ENCODE results near the gene NOL6. TPM values are rescaled to one million over a fixed set of nuclear protein-coding genes. Genes with fewer than 3 reads are reported as not detected.

Gene NOL6
- total and polyA plus RNA-seq, 2 of the 8 experiments (the other 6 are each of a cell fraction or from before 2014, with no cell fraction given): 44.0 to 55.0 TPM

DNA sequence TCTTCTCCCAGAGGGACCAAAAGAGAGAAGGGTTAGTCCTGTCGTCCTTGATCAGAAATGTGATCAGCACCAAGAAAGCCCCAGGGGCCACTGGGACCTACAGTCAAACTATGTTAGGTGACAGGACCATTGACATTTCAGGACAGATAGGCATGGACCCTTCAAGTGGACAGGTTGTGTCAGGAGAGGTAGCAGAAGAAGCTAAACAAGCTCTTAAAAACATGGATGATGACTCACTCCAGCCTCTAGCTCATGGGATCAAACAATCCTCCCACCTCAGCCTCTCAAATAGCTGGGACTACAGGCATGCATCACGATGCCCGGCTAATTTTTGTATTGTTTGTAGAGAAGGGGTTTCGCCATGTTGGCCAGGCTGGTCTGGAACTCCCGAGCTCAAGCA is 24.0 kb downstream of the NOL6 start:
- no peak overlapping the region for H2AK5ac ChIP-seq (ENCODE audit: low read depth, low read length)
- WGBS, 2 experiments (ENCODE audit: extremely low coverage in 1 of 2, insufficient coverage in 1 of 2, insufficient read length in 1 of 2, insufficient replicate concordance in 2 of 2, low coverage in 1 of 2, low lambda C conversion rate in 2 of 2, missing lambda C conversion rate in 1 of 2): 90% methylated on average over 5 of the region's 5 CpGs; no CpG with 5 or more reads in 1 of the 2 experiments
- no peak overlapping the region for H3K14ac ChIP-seq (ENCODE audit: insufficient read length)
- H3K23ac ChIP-seq (ENCODE audit: insufficient read length): no peak overlapping the region
- H2BK20ac ChIP-seq (ENCODE audit: low read length): no peak overlapping the region
- H4K91ac ChIP-seq (replicated peaks; ENCODE audit: insufficient read length, low read length): no peak overlapping the region
- no peak overlapping the region for H3K18ac ChIP-seq (ENCODE audit: extremely low read depth, low read length)
- H2AFZ ChIP-seq (ENCODE audit: low read length): no peak overlapping the region
- peaks cover 0 to 33% (median 15%) of the 10 kb centered on the region in 4 experiments; a peak in 6 of 7 replicates for H3K4me1 ChIP-seq (replicated peaks in 1 of 4; ENCODE audit: control insufficient read depth in 3 of 4, insufficient read depth in 4 of 4, low read length in 3 of 4)
- POLR2A ChIA-PET (ENCODE audit: partially characterized antibody): interaction anchor here (0.8 to 1.3 kb wide), 2 partner anchors 11 to 27 kb away, joined by 3 read pairs; no protein-coding TSS in a partner anchor
- no peak for FAIRE-seq
- no peaks in the 10 kb centered on the region for H3K79me1 ChIP-seq (ENCODE audit: low read depth, low read length)
- no peak overlapping the region for H2BK5ac ChIP-seq (ENCODE audit: low read depth, low read length)
- no peak for DNase-seq (ENCODE audit: low read depth in 1 of 2, low spot score in 2 of 2)
- H4K5ac ChIP-seq (ENCODE audit: insufficient read length, low read depth, low read length): no peak overlapping the region
- no peak overlapping the region for H3K9ac ChIP-seq (replicated peaks in 1 of 4; ENCODE audit: extremely low read depth in 1 of 4, low read depth in 3 of 4, low read length in 3 of 4)
- H3K79me2 ChIP-seq (ENCODE audit: control insufficient read depth in 1 of 2, insufficient read depth in 2 of 2, low read length in 2 of 2): no peaks in the 10 kb centered on the region
- CTCF ChIA-PET (ENCODE audit: partially characterized antibody): interaction anchor here (1.2 to 21.6 kb wide), 9 partner anchors 12 to 76 kb away, joined by 3 to 358 read pairs (median 52); partner anchors contain the start of genes AQP7 and NOL6
- no peak overlapping the region for H3K4me2 ChIP-seq (ENCODE audit: insufficient read depth in 1 of 2, low read depth in 2 of 2, low read length in 2 of 2)
- no peaks in the 10 kb centered on the region for H4K20me1 ChIP-seq (replicated peaks in 1 of 2; ENCODE audit: control insufficient read depth in 1 of 2, insufficient read depth in 2 of 2, low read length in 2 of 2)
- H3K9me3 ChIP-seq (ENCODE audit: insufficient read depth in 2 of 2, low read depth in 1 of 2, low read length in 1 of 2): no peaks in the 10 kb centered on the region
- H3K4ac ChIP-seq (replicated peaks; ENCODE audit: insufficient read length, low read depth, low read length): no peak overlapping the region
- no peaks in the 10 kb centered on the region for H3K36me3 ChIP-seq (ENCODE audit: control insufficient read depth in 2 of 4, insufficient read depth in 4 of 4, low read length in 3 of 4)
- H3K4me3 ChIP-seq (ENCODE audit: extremely low read depth in 1 of 4, insufficient read depth in 2 of 4, low read depth in 3 of 4, low read length in 4 of 4): no peak overlapping the region
- no peak overlapping the region for H3K56ac ChIP-seq (replicated peaks; ENCODE audit: insufficient read length, low read depth, low read length)
- no peak overlapping the region for H2BK15ac ChIP-seq (ENCODE audit: low read length)
- peaks cover 0 to 23% (median 12%) of the 10 kb centered on the region in 4 experiments; a peak in 5 of 7 replicates for H3K27me3 ChIP-seq (replicated peaks in 1 of 4; ENCODE audit: control insufficient read depth in 3 of 4, extremely low read depth in 1 of 4, insufficient read depth in 3 of 4, low read length in 3 of 4)
- no peak overlapping the region for H3K27ac ChIP-seq (ENCODE audit: low read depth, low read length)
- H2BK12ac ChIP-seq (ENCODE audit: low read depth, low read length): no peak overlapping the region
- no peak overlapping the region for H2BK120ac ChIP-seq (replicated peaks; ENCODE audit: low read depth, low read length)
- no peak overlapping the region for H4K8ac ChIP-seq (ENCODE audit: extremely low read depth, insufficient read depth, low read length)
- peaks cover 10% of the 10 kb centered on the region; the same call in 1 of the 2 replicates for H3K23me2 ChIP-seq (ENCODE audit: low read depth, low read length)
- TF ChIP-seq CHD1 (IDR thresholded peaks at IDR 0.05; ENCODE audit: low read depth, low read length) (no peak), JUND (IDR thresholded peaks at IDR 0.05; ENCODE audit: low read length) (no peak), EZH2 (IDR thresholded peaks at IDR 0.05; ENCODE audit: low read depth, low read length, severe bottlenecking) (no peak), RAD21 (IDR thresholded peaks at IDR 0.05 in 1 of 2, conservative IDR thresholded peaks at IDR 0.05 in 1 of 2; ENCODE audit: low read depth in 2 of 2, low read length in 2 of 2) (no peak), KDM5A (IDR thresholded peaks at IDR 0.05; ENCODE audit: low read length) (no peak), CREB1 (IDR thresholded peaks at IDR 0.05) (no peak), SP4 (IDR thresholded peaks at IDR 0.05; ENCODE audit: low read length) (no peak), SIN3A (conservative IDR thresholded peaks at IDR 0.05 in 1 of 2, IDR thresholded peaks at IDR 0.05 in 1 of 2; ENCODE audit: low read depth in 1 of 2, low read length in 2 of 2) (no peak), HDAC6 (IDR thresholded peaks at IDR 0.05; ENCODE audit: low read depth, low read length) (no peak)
